ENCODE data around the gene MYH7. TPM values are rescaled to one million over a fixed set of nuclear protein-coding genes. Genes with fewer than 3 reads are reported as not detected.
"Not testable (repeated sequence)": the region's sequence is repeated elsewhere in the genome, so short reads cannot be mapped to it uniquely, and the experiment has no call there.

The MYH7 gene
- total RNA-seq, 4 donors from 2014 or later, result 1,360 to 5,274 (median 3,359) TPM

- DNase-seq, result no peak
- Histone ChIP-seq H3K27ac (peak overlapping the region; percentile 39 to 72 (median 64)), H3K4me3 (no peak overlapping the region), H3K36me3 (no peaks in the 10 kb centered on the region), H3K27me3 (no peaks in the 10 kb centered on the region), H3K9me3 (no peaks in the 10 kb centered on the region), H3K4me1 (peaks cover 0 to 5% of the 10 kb centered on the region in 2 donors)
- in situ Hi-C loops (cut with MboI; ENCODE audit: low sequenced_read_pairs in 4 of 4) (no loop called here), intact Hi-C loops (cut with DNase I; ENCODE audit: low total_unique reads) (no loop called here)
- no peak for ATAC-seq
- TF ChIP-seq POLR2A (IDR thresholded peaks at IDR 0.05) (no peak), CTCF (IDR thresholded peaks at IDR 0.05 in 4 of 5, conservative IDR thresholded peaks at IDR 0.05 in 1 of 5) (no peak)
These were observed 13.9 kb downstream of the MYH7 start for GRCh38 chr14:23421594-23421993.

- H3K4me3 ChIP-seq; H3K27me3 ChIP-seq; ATAC-seq; intact Hi-C loops (cut with DNase I; ENCODE audit: low total_unique reads); DNase-seq; H3K4me1 ChIP-seq; H3K9me3 ChIP-seq; in situ Hi-C loops (cut with MboI; ENCODE audit: low sequenced_read_pairs in 4 of 4); H3K36me3 ChIP-seq: not testable (repeated sequence)
- H3K27ac ChIP-seq, result peak overlapping the region; percentile 14 to 90 (median 84)
These were observed 15.8 kb downstream of the MYH7 start for GRCh38 chr14:23419646-23420045.

- no peaks in the 10 kb centered on the region for H3K36me3 ChIP-seq
- no peaks in the 10 kb centered on the region for H3K9me3 ChIP-seq
- no peaks in the 10 kb centered on the region for H3K27me3 ChIP-seq
- DNase-seq (no peak), ATAC-seq (no peak)
- TF ChIP-seq CTCF (IDR thresholded peaks at IDR 0.05 in 4 of 5, conservative IDR thresholded peaks at IDR 0.05 in 1 of 5), result no peak
- TF ChIP-seq POLR2A (IDR thresholded peaks at IDR 0.05), result no peak
- in situ Hi-C loops (cut with MboI; ENCODE audit: low sequenced_read_pairs in 4 of 4) (no loop called here), intact Hi-C loops (cut with DNase I; ENCODE audit: low total_unique reads) (no loop called here)
- H3K4me3 ChIP-seq, result no peak overlapping the region
- peaks cover 0 to 13% of the 10 kb centered on the region in 2 donors for H3K4me1 ChIP-seq
- H3K27ac ChIP-seq, result peak overlapping the region; percentile 56 to 90 (median 84)
These were observed 17.4 kb downstream of the MYH7 start for GRCh38 chr14:23418021-23418420.

- ATAC-seq; H3K4me3 ChIP-seq; in situ Hi-C loops (cut with MboI; ENCODE audit: low sequenced_read_pairs in 4 of 4); H3K9me3 ChIP-seq; H3K36me3 ChIP-seq; DNase-seq; intact Hi-C loops (cut with DNase I; ENCODE audit: low total_unique reads); H3K27me3 ChIP-seq: not testable (repeated sequence)
- H3K27ac ChIP-seq, result peak overlapping the region; percentile 56 to 90 (median 84)
- H3K4me1 ChIP-seq, result peaks cover 0 to 16% of the 10 kb centered on the region in 2 donors
These were observed 18.2 kb downstream of the MYH7 start for GRCh38 chr14:23417269-23417668.

- intact Hi-C loops (cut with DNase I; ENCODE audit: low total_unique reads), result no loop called here
- Histone ChIP-seq H3K4me3 (no peak overlapping the region), H3K27ac (peak overlapping the region; percentile 56 to 90 (median 84)), H3K4me1 (peaks cover 0 to 19% of the 10 kb centered on the region in 2 donors), H3K36me3 (no peaks in the 10 kb centered on the region), H3K27me3 (no peaks in the 10 kb centered on the region), H3K9me3 (no peaks in the 10 kb centered on the region)
- in situ Hi-C loops (cut with MboI; ENCODE audit: low sequenced_read_pairs in 4 of 4), result no loop called here
- DNase-seq, result no peak
- TF ChIP-seq CTCF (IDR thresholded peaks at IDR 0.05 in 4 of 5, conservative IDR thresholded peaks at IDR 0.05 in 1 of 5), result no peak
- TF ChIP-seq POLR2A (IDR thresholded peaks at IDR 0.05), result no peak
- ATAC-seq, result no peak
These were observed 18.7 kb downstream of the MYH7 start for GRCh38 chr14:23416801-23417200.
